Measurements from ENCODE around the gene TRMT11. TPM values are rescaled to one million over a fixed set of nuclear protein-coding genes. Genes with fewer than 3 reads are reported as not detected.

TRMT11 gene
- total RNA-seq, 1 donor from 2014 or later = 28.7 TPM

- no peaks in the 10 kb centered on the region for H3K27me3 ChIP-seq (ENCODE audit: control insufficient read depth, insufficient read depth, low read length)
- DNase-seq (ENCODE audit: low read depth) = peak; percentile 85
- H3K4me3 ChIP-seq (ENCODE audit: low read depth, low read length) = peak overlapping the region; percentile 90
- TF ChIP-seq, protein P1, sequence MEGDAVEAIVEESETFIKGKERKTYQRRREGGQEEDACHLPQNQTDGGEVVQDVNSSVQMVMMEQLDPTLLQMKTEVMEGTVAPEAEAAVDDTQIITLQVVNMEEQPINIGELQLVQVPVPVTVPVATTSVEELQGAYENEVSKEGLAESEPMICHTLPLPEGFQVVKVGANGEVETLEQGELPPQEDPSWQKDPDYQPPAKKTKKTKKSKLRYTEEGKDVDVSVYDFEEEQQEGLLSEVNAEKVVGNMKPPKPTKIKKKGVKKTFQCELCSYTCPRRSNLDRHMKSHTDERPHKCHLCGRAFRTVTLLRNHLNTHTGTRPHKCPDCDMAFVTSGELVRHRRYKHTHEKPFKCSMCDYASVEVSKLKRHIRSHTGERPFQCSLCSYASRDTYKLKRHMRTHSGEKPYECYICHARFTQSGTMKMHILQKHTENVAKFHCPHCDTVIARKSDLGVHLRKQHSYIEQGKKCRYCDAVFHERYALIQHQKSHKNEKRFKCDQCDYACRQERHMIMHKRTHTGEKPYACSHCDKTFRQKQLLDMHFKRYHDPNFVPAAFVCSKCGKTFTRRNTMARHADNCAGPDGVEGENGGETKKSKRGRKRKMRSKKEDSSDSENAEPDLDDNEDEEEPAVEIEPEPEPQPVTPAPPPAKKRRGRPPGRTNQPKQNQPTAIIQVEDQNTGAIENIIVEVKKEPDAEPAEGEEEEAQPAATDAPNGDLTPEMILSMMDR (IDR thresholded peaks at IDR 0.05; ENCODE audit: insufficient read depth, low read length, severe bottlenecking) = no peak
- no peaks in the 10 kb centered on the region for H3K36me3 ChIP-seq (ENCODE audit: control insufficient read depth, insufficient read depth, low read length)
- FAIRE-seq = no peak
Observed at GRCh38 chr6:125957845-125958244, 28.5 kb upstream of the TRMT11 start.

GRCh38 chr6:125959041-125959440, 27.3 kb upstream of the TRMT11 start:
- DNase-seq (ENCODE audit: low read depth) = no peak
- no peaks in the 10 kb centered on the region for H3K27me3 ChIP-seq (ENCODE audit: control insufficient read depth, insufficient read depth, low read length)
- no peak for FAIRE-seq
- no peak overlapping the region for H3K4me3 ChIP-seq (ENCODE audit: low read depth, low read length)
- H3K36me3 ChIP-seq (ENCODE audit: control insufficient read depth, insufficient read depth, low read length) = no peaks in the 10 kb centered on the region
- TF ChIP-seq, protein P1 (IDR thresholded peaks at IDR 0.05; ENCODE audit: insufficient read depth, low read length, severe bottlenecking) = no peak

DNA sequence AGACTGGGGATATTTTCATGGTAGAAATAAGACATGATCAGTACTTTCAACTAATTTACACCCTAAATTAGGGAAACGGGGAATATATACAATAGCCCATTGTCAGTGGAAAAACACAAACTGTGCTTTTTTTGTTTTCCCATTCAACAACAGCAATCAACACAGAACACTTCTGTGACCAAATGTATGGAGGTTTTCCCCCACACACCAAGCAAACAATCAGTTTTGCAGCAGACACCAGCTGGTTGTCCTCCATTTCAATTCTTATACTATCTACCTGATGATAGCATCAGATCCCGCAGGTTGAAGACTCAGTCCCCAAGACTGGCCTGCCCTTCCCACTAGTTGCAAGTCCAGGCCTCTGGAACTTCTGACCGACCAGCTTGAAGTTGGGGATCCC, 25.2 kb upstream of the TRMT11 start:
- TF ChIP-seq, protein P1 (IDR thresholded peaks at IDR 0.05; ENCODE audit: insufficient read depth, low read length, severe bottlenecking) = no peak
- DNase-seq (ENCODE audit: low read depth) (no peak), FAIRE-seq (no peak)
- Histone ChIP-seq H3K36me3 (ENCODE audit: control insufficient read depth, insufficient read depth, low read length) (no peaks in the 10 kb centered on the region), H3K27me3 (ENCODE audit: control insufficient read depth, insufficient read depth, low read length) (no peaks in the 10 kb centered on the region), H3K4me3 (ENCODE audit: low read depth, low read length) (no peak overlapping the region)

DNA sequence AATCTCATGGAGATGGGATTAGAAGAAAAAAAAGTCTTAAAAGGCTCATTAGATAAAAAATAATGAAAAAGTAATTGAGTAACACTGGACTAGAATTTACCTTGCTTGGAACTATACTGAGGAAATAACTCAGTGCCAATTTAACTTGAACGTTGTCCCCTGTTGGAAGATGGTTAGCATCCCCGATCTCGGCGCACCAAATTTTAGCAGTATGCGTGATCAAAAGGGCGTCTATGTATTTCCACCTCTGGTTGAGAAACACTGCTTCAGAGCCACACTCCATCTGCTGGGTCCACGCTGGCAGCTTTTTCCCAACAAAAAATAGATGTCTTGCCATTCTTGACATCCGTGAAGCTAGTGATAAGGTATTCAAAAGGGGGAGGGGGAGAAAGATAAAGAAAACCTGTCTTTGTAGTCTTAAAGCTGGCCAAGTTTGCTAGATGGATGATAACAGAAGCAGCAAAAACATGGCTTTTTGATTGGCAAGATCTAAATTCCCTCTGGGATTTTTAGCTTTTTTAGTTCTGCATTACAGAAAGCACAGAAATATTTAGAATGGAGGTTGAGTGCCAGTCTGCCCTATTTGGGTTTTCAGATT, 23.3 kb upstream of the TRMT11 start:
- FAIRE-seq (no peak), DNase-seq (ENCODE audit: low read depth) (no peak)
- Histone ChIP-seq H3K4me3 (ENCODE audit: low read depth, low read length) (no peak overlapping the region), H3K36me3 (ENCODE audit: control insufficient read depth, insufficient read depth, low read length) (peaks cover 2% of the 10 kb centered on the region), H3K27me3 (ENCODE audit: control insufficient read depth, insufficient read depth, low read length) (no peaks in the 10 kb centered on the region)
- TF ChIP-seq, protein P1 (IDR thresholded peaks at IDR 0.05; ENCODE audit: insufficient read depth, low read length, severe bottlenecking) = no peak

DNA sequence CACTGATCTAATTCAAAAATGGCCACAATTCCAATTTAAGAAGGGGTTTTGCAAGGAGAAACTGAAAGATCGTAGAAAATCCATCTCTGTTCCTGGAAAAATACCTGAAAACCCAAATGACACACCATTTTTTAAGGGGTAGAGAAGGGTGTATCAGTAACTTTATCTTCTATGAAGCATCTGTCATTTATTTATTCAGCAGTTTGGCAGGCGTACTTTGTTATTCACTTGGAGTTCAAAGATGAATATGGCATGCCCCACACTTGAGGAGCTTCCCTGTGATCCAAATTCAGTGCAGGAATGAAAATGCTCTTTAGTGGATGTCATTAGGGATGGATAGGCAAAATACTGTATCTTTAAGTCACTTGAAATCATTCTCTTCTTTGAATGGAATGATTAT, 22.5 kb upstream of the TRMT11 start:
- TF ChIP-seq, protein P1 (IDR thresholded peaks at IDR 0.05; ENCODE audit: insufficient read depth, low read length, severe bottlenecking) = no peak
- FAIRE-seq = no peak

GRCh38 chr6:125966569-125966968, 19.8 kb upstream of the TRMT11 start:
- H3K4me3 ChIP-seq (ENCODE audit: low read depth, low read length) = no peak overlapping the region
- no peak for FAIRE-seq
- H3K27me3 ChIP-seq (ENCODE audit: control insufficient read depth, insufficient read depth, low read length) = no peaks in the 10 kb centered on the region
- peaks cover 2% of the 10 kb centered on the region for H3K36me3 ChIP-seq (ENCODE audit: control insufficient read depth, insufficient read depth, low read length)
- TF ChIP-seq, protein P1 (IDR thresholded peaks at IDR 0.05; ENCODE audit: insufficient read depth, low read length, severe bottlenecking) = no peak
- no peak for DNase-seq (ENCODE audit: low read depth)

More for the DNA sequence above, 22.5 kb upstream of the TRMT11 start:
- Histone ChIP-seq H3K4me3 (ENCODE audit: low read depth, low read length) (no peak overlapping the region), H3K27me3 (ENCODE audit: control insufficient read depth, insufficient read depth, low read length) (no peaks in the 10 kb centered on the region), H3K36me3 (ENCODE audit: control insufficient read depth, insufficient read depth, low read length) (peaks cover 2% of the 10 kb centered on the region)
- no peak for DNase-seq (ENCODE audit: low read depth)

Measured in bronchial epithelial cell (primary cell).